22Rv1 (cell line): ENCODE results near the gene VDR.
A peak's percentile ranks its signal among the peaks of the same experiment; 100 is the strongest.

Experiments used
- H3K27ac ChIP-seq: fragments of 450-650 bp; 2 replicates; pipeline ENCODE4 v1.5.1; 2017
- CTCF ChIP-seq: fragments of 450-650 bp; IDR thresholded peaks from 2 replicates; pipeline ENCODE4 v1.5.1; 2017; ENCODE audit warnings: mild to moderate bottlenecking
- ZFX ChIP-seq: fragments of 450-650 bp; IDR thresholded peaks from 2 replicates; pipeline ENCODE4 v1.6.1; 2017; ENCODE audit warnings: antibody characterized with exemption, borderline replicate concordance

The VDR gene

GRCh38 chr12:47834199-47834903, 70.4 kb downstream of the VDR start:
- no peak overlapping the region for H3K27ac ChIP-seq
- no peak for TF ChIP-seq ZFX

GRCh38 chr12:47833591-47834012, 71.2 kb downstream of the VDR start:
- no peak overlapping the region for H3K27ac ChIP-seq
- no peak for TF ChIP-seq ZFX
- TF ChIP-seq CTCF: no peak

- TF ChIP-seq ZFX (no peak), CTCF (no peak)
- no peak overlapping the region for H3K27ac ChIP-seq
These were observed 72.4 kb downstream of the VDR start for GRCh38 chr12:47832263-47832933.

GRCh38 chr12:47829584-47829983, 75.2 kb downstream of the VDR start:
- peak overlapping the region; percentile 54 for H3K27ac ChIP-seq
- TF ChIP-seq CTCF: no peak
- no peak for TF ChIP-seq ZFX

- H3K27ac ChIP-seq: peak overlapping the region; percentile 54
- TF ChIP-seq ZFX (no peak), CTCF (no peak)
These were observed 75.8 kb downstream of the VDR start for GRCh38 chr12:47828976-47829482.

- TF ChIP-seq CTCF: no peak
- no peak for TF ChIP-seq ZFX
- H3K27ac ChIP-seq: peak overlapping the region; percentile 54
These were observed 76.5 kb downstream of the VDR start for GRCh38 chr12:47828008-47828975.

GRCh38 chr12:47825173-47825639, 79.6 kb downstream of the VDR start:
- TF ChIP-seq ZFX (no peak), CTCF (no peak)
- H3K27ac ChIP-seq: no peak overlapping the region
